ENCODE results near the gene TTI1. TPM values are rescaled to one million over a fixed set of nuclear protein-coding genes. Genes with fewer than 3 reads are reported as not detected.

Gene TTI1
- total RNA-seq, 1 donor, result 14.8 TPM

DNA sequence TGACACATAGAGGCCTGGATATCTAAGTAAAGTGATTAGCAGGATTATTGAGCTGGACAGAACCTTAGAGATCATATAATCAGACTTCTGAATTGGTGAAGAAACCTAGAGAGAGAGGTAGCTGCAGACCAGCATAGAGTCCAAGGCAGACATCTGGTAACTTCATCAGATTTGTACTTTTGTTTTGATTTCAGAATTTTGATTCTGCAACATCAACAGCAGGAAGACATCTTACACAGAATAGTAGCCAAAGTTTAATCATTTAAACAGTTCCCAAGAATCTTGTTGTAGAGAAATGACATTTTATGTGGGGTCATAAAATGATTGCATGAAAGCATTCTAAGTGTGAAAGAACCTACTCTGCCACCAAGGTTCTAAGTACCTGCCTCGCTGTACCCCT is 39.6 kb upstream of the TTI1 start:
- Histone ChIP-seq H3K79me2 (ENCODE audit: insufficient read depth, low read length) (peaks cover 20% of the 10 kb centered on the region), H3K27ac (ENCODE audit: low read depth, low read length) (peak overlapping the region; percentile 38), H3K36me3 (ENCODE audit: insufficient read depth, low read length) (peaks cover 42% of the 10 kb centered on the region), H3K4me1 (ENCODE audit: insufficient read depth, low read length) (peaks cover 35% of the 10 kb centered on the region), H2AFZ (ENCODE audit: low read length) (no peak overlapping the region), H3K9me3 (ENCODE audit: low read depth, low read length) (no peaks in the 10 kb centered on the region), H4K20me1 (ENCODE audit: insufficient read depth, low read length) (no peaks in the 10 kb centered on the region), H3K4me3 (ENCODE audit: insufficient read depth, low read length) (no peak overlapping the region), H3K27me3 (ENCODE audit: insufficient read depth, low read length) (no peaks in the 10 kb centered on the region), H3K4me2 (ENCODE audit: insufficient read depth, low read length) (no peak overlapping the region)
- TF ChIP-seq, protein P1, sequence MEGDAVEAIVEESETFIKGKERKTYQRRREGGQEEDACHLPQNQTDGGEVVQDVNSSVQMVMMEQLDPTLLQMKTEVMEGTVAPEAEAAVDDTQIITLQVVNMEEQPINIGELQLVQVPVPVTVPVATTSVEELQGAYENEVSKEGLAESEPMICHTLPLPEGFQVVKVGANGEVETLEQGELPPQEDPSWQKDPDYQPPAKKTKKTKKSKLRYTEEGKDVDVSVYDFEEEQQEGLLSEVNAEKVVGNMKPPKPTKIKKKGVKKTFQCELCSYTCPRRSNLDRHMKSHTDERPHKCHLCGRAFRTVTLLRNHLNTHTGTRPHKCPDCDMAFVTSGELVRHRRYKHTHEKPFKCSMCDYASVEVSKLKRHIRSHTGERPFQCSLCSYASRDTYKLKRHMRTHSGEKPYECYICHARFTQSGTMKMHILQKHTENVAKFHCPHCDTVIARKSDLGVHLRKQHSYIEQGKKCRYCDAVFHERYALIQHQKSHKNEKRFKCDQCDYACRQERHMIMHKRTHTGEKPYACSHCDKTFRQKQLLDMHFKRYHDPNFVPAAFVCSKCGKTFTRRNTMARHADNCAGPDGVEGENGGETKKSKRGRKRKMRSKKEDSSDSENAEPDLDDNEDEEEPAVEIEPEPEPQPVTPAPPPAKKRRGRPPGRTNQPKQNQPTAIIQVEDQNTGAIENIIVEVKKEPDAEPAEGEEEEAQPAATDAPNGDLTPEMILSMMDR (IDR thresholded peaks at IDR 0.05; ENCODE audit: extremely low read depth, low read depth, low read length), result no peak
- DNase-seq (ENCODE audit: insufficient read length, low spot score, missing footprints), result no peak

DNA sequence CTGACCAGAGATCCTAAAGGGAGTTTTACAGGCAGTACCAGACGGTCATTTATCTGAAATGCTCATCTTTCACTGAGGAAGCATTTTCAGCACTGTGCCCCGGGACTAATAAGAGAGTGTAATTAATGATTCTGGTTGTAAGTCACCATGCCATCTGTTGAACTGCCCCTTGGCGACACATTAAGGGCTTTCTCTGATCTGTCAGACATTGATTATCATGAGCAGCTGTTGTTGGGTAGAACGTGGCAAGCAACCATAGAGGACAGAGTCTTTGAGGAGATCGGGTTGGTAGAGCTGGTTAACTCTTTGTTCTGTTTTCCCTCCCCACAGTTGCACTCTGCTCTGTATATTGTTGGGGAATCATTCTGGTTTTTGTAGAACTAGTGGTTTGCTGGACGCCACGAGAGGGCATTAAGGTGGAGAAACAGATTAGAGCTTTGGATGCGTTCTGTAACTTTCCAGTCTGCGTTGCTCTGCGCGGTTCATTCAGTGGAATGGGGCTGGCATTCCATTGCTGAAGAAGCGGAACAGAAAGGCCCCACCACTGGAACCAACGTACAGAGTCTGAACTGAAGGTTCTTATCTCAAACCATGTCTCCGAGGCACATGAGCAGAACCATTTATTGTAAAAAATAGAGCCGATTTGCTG is 34.6 kb upstream of the TTI1 start:
- Histone ChIP-seq H4K20me1 (ENCODE audit: insufficient read depth, low read length) (no peaks in the 10 kb centered on the region), H3K4me2 (ENCODE audit: insufficient read depth, low read length) (no peak overlapping the region), H3K9me3 (ENCODE audit: low read depth, low read length) (no peaks in the 10 kb centered on the region), H3K4me3 (ENCODE audit: insufficient read depth, low read length) (no peak overlapping the region), H3K27me3 (ENCODE audit: insufficient read depth, low read length) (no peaks in the 10 kb centered on the region), H3K79me2 (ENCODE audit: insufficient read depth, low read length) (no peaks in the 10 kb centered on the region), H3K27ac (ENCODE audit: low read depth, low read length) (no peak overlapping the region), H2AFZ (ENCODE audit: low read length) (no peak overlapping the region), H3K36me3 (ENCODE audit: insufficient read depth, low read length) (peaks cover 74% of the 10 kb centered on the region), H3K4me1 (ENCODE audit: insufficient read depth, low read length) (peaks cover 6% of the 10 kb centered on the region)
- TF ChIP-seq, protein P1 (IDR thresholded peaks at IDR 0.05; ENCODE audit: extremely low read depth, low read depth, low read length), result no peak
- DNase-seq (ENCODE audit: insufficient read length, low spot score, missing footprints), result no peak

DNA sequence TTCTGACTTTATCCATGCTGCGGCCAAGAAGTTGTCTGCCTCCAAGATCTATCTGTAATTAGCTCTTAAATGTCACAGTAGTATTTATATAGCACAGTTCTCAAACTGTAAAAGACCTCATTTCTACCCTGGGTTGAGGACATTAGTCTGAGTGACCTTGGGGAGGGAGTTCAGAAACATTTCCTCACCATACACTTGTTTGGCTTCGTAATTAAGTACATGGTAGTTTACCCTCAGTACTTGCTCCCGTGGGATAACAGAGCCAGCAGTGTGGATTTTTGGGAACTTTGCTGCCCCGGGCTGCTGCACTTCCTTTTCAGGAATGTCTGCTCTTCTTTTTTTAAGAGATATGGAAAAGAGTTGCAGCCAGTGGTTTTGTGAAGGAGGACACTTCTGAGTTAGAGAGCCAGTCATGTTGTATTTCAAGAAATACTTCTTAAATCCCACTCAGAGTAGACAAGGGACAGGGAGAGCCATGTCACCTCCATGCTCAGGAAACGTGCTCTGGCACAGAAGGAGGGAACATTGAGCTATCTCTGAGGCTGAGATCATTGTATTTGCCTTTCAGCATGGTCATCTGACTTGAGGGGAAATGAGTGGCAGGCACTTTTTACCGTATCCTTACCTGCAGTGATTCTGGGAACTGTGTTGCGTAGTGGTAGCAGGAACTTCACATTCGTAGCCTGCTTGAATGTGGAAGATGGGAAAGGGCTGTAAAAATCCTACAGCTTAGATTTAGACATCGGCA is 33.9 kb upstream of the TTI1 start:
- Histone ChIP-seq H3K27ac (ENCODE audit: low read depth, low read length) (no peak overlapping the region), H3K4me3 (ENCODE audit: insufficient read depth, low read length) (no peak overlapping the region), H3K36me3 (ENCODE audit: insufficient read depth, low read length) (peaks cover 78% of the 10 kb centered on the region), H3K9me3 (ENCODE audit: low read depth, low read length) (no peaks in the 10 kb centered on the region), H2AFZ (ENCODE audit: low read length) (no peak overlapping the region), H3K4me1 (ENCODE audit: insufficient read depth, low read length) (no peaks in the 10 kb centered on the region), H3K79me2 (ENCODE audit: insufficient read depth, low read length) (peaks cover 2% of the 10 kb centered on the region), H3K4me2 (ENCODE audit: insufficient read depth, low read length) (no peak overlapping the region), H4K20me1 (ENCODE audit: insufficient read depth, low read length) (no peaks in the 10 kb centered on the region), H3K27me3 (ENCODE audit: insufficient read depth, low read length) (no peaks in the 10 kb centered on the region)
- TF ChIP-seq, protein P1 (IDR thresholded peaks at IDR 0.05; ENCODE audit: extremely low read depth, low read depth, low read length), result no peak
- DNase-seq (ENCODE audit: insufficient read length, low spot score, missing footprints), result peak; percentile 65

DNA sequence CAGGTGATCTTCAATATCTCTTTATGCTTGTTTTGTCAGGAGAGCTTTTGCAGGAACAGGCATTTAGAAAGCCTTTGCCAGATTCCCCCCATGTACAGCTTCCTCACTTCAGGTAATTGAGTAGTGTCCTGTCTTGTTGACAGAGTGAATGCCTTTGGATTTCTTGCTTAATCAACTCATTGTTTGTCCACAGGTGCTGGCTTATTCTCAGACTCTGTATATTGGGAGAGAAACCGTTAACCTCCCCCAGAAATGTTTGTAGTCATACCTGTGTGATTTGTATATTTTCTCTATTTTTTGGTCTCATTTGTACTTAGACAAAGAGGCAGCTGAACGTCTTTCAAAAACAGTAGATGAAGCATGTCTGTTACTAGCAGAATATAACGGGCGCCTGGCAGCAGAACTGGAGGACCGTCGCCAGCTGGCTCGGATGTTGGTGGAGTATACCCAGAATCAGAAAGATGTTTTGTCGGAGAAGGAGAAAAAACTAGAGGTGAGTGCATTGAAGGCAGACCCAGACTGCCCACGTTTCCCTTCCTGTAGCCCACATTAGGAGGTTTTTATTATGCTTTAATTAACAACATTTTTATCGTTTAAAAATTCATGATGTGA is 32.6 kb upstream of the TTI1 start:
- peaks cover 2% of the 10 kb centered on the region for H3K79me2 ChIP-seq (ENCODE audit: insufficient read depth, low read length)
- H2AFZ ChIP-seq (ENCODE audit: low read length), result no peak overlapping the region
- no peaks in the 10 kb centered on the region for H3K9me3 ChIP-seq (ENCODE audit: low read depth, low read length)
- H4K20me1 ChIP-seq (ENCODE audit: insufficient read depth, low read length), result no peaks in the 10 kb centered on the region
- peaks cover 78% of the 10 kb centered on the region for H3K36me3 ChIP-seq (ENCODE audit: insufficient read depth, low read length)
- TF ChIP-seq, protein P1 (IDR thresholded peaks at IDR 0.05; ENCODE audit: extremely low read depth, low read depth, low read length), result no peak
- no peak for DNase-seq (ENCODE audit: insufficient read length, low spot score, missing footprints)
- H3K27ac ChIP-seq (ENCODE audit: low read depth, low read length), result no peak overlapping the region
- no peak overlapping the region for H3K4me3 ChIP-seq (ENCODE audit: insufficient read depth, low read length)
- H3K27me3 ChIP-seq (ENCODE audit: insufficient read depth, low read length), result no peaks in the 10 kb centered on the region
- peaks cover 2% of the 10 kb centered on the region for H3K4me1 ChIP-seq (ENCODE audit: insufficient read depth, low read length)
- no peak overlapping the region for H3K4me2 ChIP-seq (ENCODE audit: insufficient read depth, low read length)

Data from osteoblast (primary cell).